Activated CD8-positive, alpha-beta memory T cell treated with anti-CD3 and anti-CD28 coated beads, Interleukin-2, amount 50 U/mL, for 1 hour (primary cell): ENCODE data around the gene ALK.
"Not testable (repeated sequence)": the region's sequence is repeated elsewhere in the genome, so short reads cannot be mapped to it uniquely, and the experiment has no call there.

Source experiments
- DNase-seq: peaks from one replicate; pipeline ENCODE4 v3.0.0-alpha.2; 2020; ENCODE audit errors: extremely low read depth

The ALK gene

GRCh38 chr2:29278966-29279365, 642.4 kb downstream of the ALK start:
- no peak for DNase-seq

GRCh38 chr2:29276151-29276550, 645.2 kb downstream of the ALK start:
- no peak for DNase-seq

DNA sequence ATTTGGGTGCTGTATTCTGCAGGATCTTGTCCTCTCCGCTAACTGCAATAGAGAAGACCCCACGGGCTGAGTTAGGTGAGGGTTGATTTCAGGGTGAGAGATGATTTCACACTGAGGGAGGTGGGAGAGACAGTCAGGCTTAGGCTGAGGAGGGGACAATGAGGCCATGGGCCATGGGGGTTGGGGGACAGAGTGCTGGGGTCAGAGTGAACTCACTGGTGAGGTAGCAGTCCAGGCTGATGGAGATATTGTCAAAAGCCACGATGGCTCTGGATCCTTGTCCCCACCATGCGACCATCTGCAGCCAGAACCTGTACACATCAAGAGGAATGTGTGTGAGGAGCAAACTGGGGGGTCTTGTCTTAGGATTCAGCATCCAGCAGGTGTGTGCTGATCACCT, 646.2 kb downstream of the ALK start:
- no peak for DNase-seq

- no peak for DNase-seq
These were observed 647.4 kb downstream of the ALK start for GRCh38 chr2:29273685-29274611.

GRCh38 chr2:29273004-29273684, 648.2 kb downstream of the ALK start:
- DNase-seq = no peak

- no peak for DNase-seq
These were observed 649.1 kb downstream of the ALK start for GRCh38 chr2:29272311-29272710.

DNA sequence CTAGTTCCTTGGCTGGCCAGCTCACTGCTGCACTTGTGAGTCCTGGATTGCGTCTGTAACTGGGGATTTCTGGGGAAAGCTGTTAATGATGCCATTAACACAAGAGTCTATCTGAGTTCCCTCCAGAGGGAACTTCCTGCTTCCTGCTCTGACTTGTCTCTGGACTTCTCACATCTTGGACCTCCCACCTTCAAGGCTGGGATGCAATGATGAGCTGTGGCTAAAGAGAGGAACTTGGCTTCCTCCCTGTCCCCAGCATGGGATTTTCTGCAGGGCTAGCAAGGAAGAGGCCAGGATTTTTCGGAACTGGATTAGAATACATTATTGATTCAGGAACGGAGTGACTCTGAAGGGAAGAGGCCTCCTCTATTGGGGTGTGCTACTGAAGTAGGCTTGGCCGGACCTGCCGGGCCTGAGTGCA, 650.7 kb downstream of the ALK start:
- DNase-seq = no peak

GRCh38 chr2:29269765-29270109, 651.6 kb downstream of the ALK start:
- no peak for DNase-seq

GRCh38 chr2:29269095-29269764, 652.2 kb downstream of the ALK start:
- no peak for DNase-seq

GRCh38 chr2:29267720-29268119, 653.7 kb downstream of the ALK start:
- no peak for DNase-seq

- no peak for DNase-seq
These were observed 657.5 kb downstream of the ALK start for GRCh38 chr2:29263886-29264285.

DNA sequence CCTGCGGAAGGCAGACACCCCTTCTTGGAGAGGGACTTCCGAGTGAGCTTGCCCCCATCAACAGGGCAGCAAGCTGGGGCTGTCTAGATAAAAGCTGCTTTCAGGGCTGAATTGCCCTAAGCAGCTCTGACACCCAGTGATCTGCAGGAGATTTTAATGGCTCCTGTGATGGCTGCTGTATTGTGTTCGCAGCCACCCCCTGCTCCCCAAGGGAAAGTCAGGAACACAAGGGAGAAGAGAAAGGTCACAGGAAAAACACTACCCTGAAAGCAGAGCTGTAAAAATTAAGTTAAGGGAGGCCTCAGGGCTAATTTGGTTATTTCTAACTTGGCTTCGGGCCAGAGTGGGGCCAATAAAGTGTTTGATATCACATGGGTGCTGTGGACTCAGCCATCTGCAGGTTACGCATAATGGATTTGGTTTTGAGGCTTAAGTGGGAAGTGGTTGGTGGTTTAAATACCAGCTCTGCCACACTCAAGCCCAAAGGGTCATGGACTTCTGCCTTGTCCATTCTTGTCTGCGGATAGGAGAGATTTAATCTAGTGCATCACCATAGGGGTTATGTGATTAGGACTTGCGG, 658.6 kb downstream of the ALK start:
- DNase-seq = no peak

- DNase-seq = no peak
These were observed 660.4 kb downstream of the ALK start for GRCh38 chr2:29261003-29261402.

DNA sequence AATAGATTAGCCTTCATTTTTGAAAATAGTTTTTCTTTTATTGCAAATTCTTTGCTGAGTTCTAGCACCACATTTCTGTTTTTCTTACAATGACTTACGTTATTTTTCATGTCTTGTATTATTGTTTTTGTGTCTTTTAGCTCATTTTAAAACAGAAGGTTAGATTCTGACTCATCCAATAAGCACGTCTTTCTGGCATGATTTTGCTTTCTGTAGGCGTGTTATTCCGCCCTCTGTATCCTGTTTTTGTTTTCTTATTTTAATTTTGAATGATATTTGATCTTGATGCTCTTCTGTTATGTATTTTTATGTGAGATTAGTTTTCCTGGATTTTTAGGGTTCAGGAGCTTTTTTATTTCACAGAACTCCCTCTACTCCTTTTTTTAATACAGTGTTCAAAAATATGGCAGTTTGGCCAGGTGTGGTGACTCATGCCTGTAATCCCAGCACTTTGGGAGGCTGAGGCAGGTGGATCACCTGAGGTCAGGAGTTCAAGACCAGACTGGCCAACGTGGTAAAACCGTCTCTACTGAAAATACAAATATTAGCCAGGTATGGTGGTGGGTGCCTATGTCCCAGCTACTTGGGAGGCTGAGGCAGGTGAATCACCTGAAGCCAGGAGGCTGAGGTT, 661.1 kb downstream of the ALK start:
- DNase-seq = no peak

DNA sequence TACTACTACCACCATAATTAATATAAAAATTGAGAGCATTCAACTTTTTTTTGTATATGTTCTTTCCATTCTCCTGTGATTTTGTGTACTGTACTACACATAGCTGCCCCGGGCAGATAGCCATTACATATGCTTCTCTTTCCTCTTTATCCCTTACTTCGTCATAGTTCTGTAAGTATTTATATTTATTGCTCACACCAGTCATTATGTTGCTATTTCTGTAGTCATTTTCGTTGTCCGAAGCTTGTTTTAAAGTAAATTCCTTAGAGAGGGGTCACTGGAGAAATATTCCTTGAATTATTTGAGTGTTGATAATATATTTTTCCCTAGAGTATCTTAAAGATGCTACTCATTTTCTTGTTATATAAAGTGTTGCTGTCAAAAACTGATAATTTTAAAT, 662.2 kb downstream of the ALK start:
- DNase-seq = no peak

GRCh38 chr2:29255004-29255403, 666.4 kb downstream of the ALK start:
- no peak for DNase-seq

DNA sequence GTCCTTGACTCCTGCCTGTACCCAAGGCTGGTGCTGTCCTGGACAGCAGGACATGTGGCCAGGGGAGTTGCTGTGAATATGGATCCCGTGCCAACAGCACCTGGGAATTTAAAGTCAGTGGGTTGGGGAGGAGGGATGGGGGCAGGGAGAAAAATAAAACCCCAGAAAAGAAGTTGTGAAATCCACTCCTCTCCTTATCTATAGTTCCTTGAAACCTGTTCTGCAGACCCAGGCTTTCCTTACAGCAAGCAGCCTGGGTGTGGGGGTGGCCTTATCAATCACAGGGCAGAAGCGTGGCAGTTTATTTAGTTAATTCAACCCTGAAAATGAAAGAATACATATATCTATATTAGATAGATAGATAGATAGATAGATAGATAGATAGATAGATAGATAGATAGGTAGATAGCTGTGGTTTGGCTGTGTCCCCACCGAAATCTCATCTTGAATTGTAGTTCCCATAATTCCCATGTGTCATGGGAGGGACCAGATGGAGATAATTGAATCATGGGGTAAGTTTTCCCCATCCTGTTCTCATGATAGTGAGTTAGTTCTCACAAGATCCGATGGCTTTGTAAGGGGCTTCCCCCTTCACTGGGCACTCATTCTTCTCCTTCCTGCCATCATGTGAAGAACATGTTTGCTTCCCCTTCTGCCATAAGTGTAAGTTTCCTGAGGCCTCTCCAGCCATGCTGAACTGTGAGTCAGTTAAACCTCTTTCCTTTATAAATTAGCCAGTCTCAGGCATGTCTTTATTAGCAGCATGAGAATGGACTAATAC, 667.7 kb downstream of the ALK start:
- DNase-seq = not testable (repeated sequence)

- DNase-seq = no peak
These were observed 668.4 kb downstream of the ALK start for GRCh38 chr2:29253026-29253425.

DNA sequence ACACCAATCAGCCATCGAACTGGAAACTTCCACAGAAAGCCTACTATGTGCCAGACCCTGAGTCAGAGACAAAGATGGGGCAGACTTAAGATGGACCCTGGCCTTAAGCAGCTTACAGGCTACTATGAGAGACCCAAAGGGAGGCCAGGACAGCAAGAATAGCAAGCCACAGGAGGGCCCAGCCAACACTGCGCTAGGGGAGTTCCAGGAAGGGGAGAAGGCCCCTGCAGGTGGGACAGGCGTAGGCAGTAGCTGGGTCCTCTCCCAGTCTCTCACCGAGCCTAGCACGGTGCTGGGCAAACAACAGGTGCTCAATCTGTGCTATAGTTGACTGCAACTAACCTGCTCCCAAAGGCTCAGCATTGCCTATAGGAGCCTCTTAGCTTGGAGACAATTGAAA, 670.0 kb downstream of the ALK start:
- no peak for DNase-seq

DNA sequence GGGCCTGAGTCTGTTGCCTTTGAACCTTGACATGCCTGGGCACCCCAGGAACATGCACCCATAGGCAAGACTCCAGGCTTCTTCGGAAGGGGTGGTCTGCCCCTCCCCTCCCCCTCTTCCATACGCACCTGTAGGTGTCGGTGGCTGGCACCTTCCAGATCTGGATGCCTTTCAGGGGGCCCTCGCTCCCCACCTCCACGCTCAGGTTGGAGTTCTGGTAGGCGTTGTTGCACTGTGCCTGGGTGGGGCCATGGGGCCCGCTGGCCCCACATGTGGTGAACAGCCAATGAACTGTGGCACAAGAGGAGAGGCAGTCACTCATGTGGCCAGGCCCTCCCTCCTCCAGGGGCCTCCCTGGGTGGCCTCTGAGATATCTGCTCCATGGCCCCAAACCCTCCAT, 670.4 kb downstream of the ALK start:
- DNase-seq = no peak

DNA sequence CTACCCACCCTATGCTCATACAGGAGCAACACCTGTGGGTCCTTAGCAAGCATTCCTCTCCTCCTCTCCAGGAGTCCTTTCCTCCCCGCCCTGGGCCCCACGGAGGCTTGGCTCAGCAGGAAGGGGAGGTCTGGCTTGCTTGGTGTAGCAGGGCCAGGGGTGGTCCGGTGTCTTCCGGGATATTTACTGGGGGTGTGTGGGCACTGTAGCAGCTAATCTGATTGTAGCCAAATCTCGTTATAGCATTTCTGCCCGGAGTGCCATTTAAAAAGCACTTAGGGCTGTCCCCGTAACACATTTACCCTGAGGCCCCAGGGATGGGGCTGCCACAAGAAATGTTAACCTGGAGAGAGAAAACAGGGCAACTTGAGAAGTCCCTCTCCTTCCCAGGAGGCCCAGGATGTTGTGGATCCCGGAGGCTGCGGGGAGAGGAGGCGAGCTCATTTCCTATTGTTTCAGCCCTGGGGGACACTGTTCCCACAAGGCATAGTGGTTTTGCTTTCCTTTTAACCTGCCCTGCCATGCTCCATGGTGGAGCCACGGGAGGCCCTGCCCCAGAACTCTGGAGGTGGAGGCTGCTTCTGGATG, 671.6 kb downstream of the ALK start:
- no peak for DNase-seq
